H1 (cell line): ENCODE data around the gene VSTM4. TPM values are rescaled to one million over a fixed set of nuclear protein-coding genes. Genes with fewer than 3 reads are reported as not detected.

Experiments used
- CTCF ChIA-PET: fragments of 300-600 bp; sonication (Branson Sonifier 250); formaldehyde crosslinking; loops from one replicate; lab custom pipeline; 2021; ENCODE audit not compliant: partially characterized antibody; lab: Charles Lee
- POLR2A ChIA-PET: fragments of 300-600 bp; sonication (Branson Sonifier 250); formaldehyde crosslinking; loops from one replicate; lab custom pipeline; 2021; ENCODE audit warnings: inconsistent platforms; ENCODE audit not compliant: partially characterized antibody; lab: Charles Lee
- DNase-seq, 2 experiments: peaks; one replicate each; pipeline versions ENCODE4 v3.0.0 to v3.0.0-alpha.2; 2010 to 2022; ENCODE audit warnings: low spot score in 2 of 2, low read depth in 1 of 2, mixed read lengths in 1 of 2
- FAIRE-seq: peaks from 2 replicates; lab custom pipeline; 2011; peaks lifted over from hg19 to GRCh38; lab: Jason Lieb, UNC
- H2AFZ ChIP-seq: 2 replicates; pipeline ENCODE4 v1.8.1; 2012; ENCODE audit warnings: low read length, inconsistent platforms
- H2AK5ac ChIP-seq: 2 replicates; pipeline ENCODE4 v1.6.1; 2013; ENCODE audit warnings: low read depth, low read length
- H2BK120ac ChIP-seq: replicated peaks from 2 replicates; pipeline ENCODE3; 2013; ENCODE audit warnings: low read depth, low read length, inconsistent platforms
- H2BK12ac ChIP-seq: 2 replicates; pipeline ENCODE4 v1.6.1; 2013; ENCODE audit warnings: low read depth, low read length
- H2BK15ac ChIP-seq: 2 replicates; pipeline ENCODE4 v1.6.1; 2013; ENCODE audit warnings: low read length
- H2BK20ac ChIP-seq: 2 replicates; pipeline ENCODE4 v1.6.1; 2013; ENCODE audit warnings: low read length
- H2BK5ac ChIP-seq: 2 replicates; pipeline ENCODE4 v1.6.1; 2013; ENCODE audit warnings: low read depth, low read length
- H3K14ac ChIP-seq: 2 replicates; pipeline ENCODE4 v1.6.1; 2013; ENCODE audit warnings: inconsistent platforms; ENCODE audit not compliant: insufficient read length
- H3K18ac ChIP-seq: 2 replicates; pipeline ENCODE4 v1.6.1; 2013; ENCODE audit warnings: low read length; ENCODE audit errors: extremely low read depth
- H3K23ac ChIP-seq: 2 replicates; pipeline ENCODE4 v1.6.1; 2013; ENCODE audit warnings: inconsistent platforms; ENCODE audit not compliant: insufficient read length
- H3K23me2 ChIP-seq: 2 replicates; pipeline ENCODE4 v1.6.1; 2013; ENCODE audit warnings: low read depth, low read length
- H3K27ac ChIP-seq: 2 replicates; pipeline ENCODE4 v1.6.1; 2011; ENCODE audit warnings: low read depth, low read length, inconsistent platforms
- H3K27me3 ChIP-seq, 4 experiments: replicated peaks in 1 of 4; 1 replicate in 1 of 4; 2 replicates in 3 of 4; pipeline versions ENCODE4 v1.6.1 to v1.8.1; 2011 to 2013; ENCODE audit warnings: low read length in 3 of 4, mild to moderate bottlenecking in 3 of 4, inconsistent platforms in 2 of 4, mixed read lengths in 2 of 4, moderate library complexity in 1 of 4; ENCODE audit not compliant: control insufficient read depth in 3 of 4, insufficient read depth in 3 of 4; ENCODE audit errors: extremely low read depth in 1 of 4
- H3K36me3 ChIP-seq, 4 experiments: 2 replicates each; pipeline versions ENCODE4 v1.6.1 to v1.8.1; 2011 to 2013; ENCODE audit warnings: mild to moderate bottlenecking in 4 of 4, low read length in 3 of 4, moderate library complexity in 2 of 4, control low read depth in 1 of 4, inconsistent platforms in 1 of 4; ENCODE audit not compliant: insufficient read depth in 4 of 4, control insufficient read depth in 2 of 4
- H3K4ac ChIP-seq: replicated peaks from 2 replicates; pipeline ENCODE3; 2013; ENCODE audit warnings: low read length, low read depth, mixed read lengths, inconsistent platforms; ENCODE audit not compliant: insufficient read length
- H3K4me1 ChIP-seq, 4 experiments: replicated peaks in 1 of 4; 1 replicate in 1 of 4; 2 replicates in 3 of 4; pipeline versions ENCODE4 v1.6.1 to v1.8.1; 2011 to 2013; ENCODE audit warnings: low read length in 3 of 4, inconsistent platforms in 2 of 4, mixed read lengths in 1 of 4; ENCODE audit not compliant: insufficient read depth in 4 of 4, control insufficient read depth in 3 of 4
- H3K4me2 ChIP-seq, 2 experiments: 2 replicates each; pipeline versions ENCODE4 v1.6.1 to v1.8.1; 2011 to 2013; ENCODE audit warnings: low read depth in 2 of 2, low read length in 2 of 2, control low read depth in 1 of 2, inconsistent platforms in 1 of 2, mild to moderate bottlenecking in 1 of 2; ENCODE audit not compliant: insufficient read depth in 1 of 2
- H3K4me3 ChIP-seq, 4 experiments: fragments of 200-600, 300-600 bp in 1 of 4; sonication (generic), shearing (Covaris generic), sonication (Bioruptor Twin) in 1 of 4; 2 replicates each; pipeline versions ENCODE4 v1.5.1 to v1.8.1; 2011 to 2016; ENCODE audit warnings: low read length in 4 of 4, low read depth in 3 of 4, control low read depth in 2 of 4, inconsistent platforms in 2 of 4, mild to moderate bottlenecking in 2 of 4, mixed read lengths in 1 of 4, moderate library complexity in 1 of 4; ENCODE audit not compliant: insufficient read depth in 2 of 4; ENCODE audit errors: extremely low read depth in 1 of 4
- H3K56ac ChIP-seq: replicated peaks from 2 replicates; pipeline ENCODE3; 2013; ENCODE audit warnings: low read depth, mild to moderate bottlenecking, mixed read lengths, low read length, inconsistent platforms; ENCODE audit not compliant: insufficient read length
- H3K79me1 ChIP-seq: 2 replicates; pipeline ENCODE4 v1.6.1; 2013; ENCODE audit warnings: low read depth, low read length, control low read depth
- H3K79me2 ChIP-seq, 2 experiments: 2 replicates each; pipeline versions ENCODE4 v1.6.1 to v1.8.1; 2012 to 2013; ENCODE audit warnings: low read length in 2 of 2, mild to moderate bottlenecking in 2 of 2, inconsistent platforms in 1 of 2; ENCODE audit not compliant: insufficient read depth in 2 of 2, control insufficient read depth in 1 of 2
- H3K9ac ChIP-seq, 4 experiments: replicated peaks in 1 of 4; 1 replicate in 1 of 4; 2 replicates in 3 of 4; pipeline versions ENCODE4 v1.6.1 to v1.8.1; 2011 to 2013; ENCODE audit warnings: low read depth in 3 of 4, low read length in 3 of 4, control low read depth in 2 of 4, mild to moderate bottlenecking in 2 of 4, moderate library complexity in 2 of 4, inconsistent platforms in 1 of 4; ENCODE audit errors: extremely low read depth in 1 of 4
- H3K9me3 ChIP-seq, 2 experiments: 2 replicates each; pipeline versions ENCODE4 v1.6.1 to v1.8.1; 2012 to 2013; ENCODE audit warnings: mild to moderate bottlenecking in 2 of 2, moderate library complexity in 2 of 2, control low read depth in 1 of 2, inconsistent platforms in 1 of 2, low read depth in 1 of 2, low read length in 1 of 2, mixed read lengths in 1 of 2; ENCODE audit not compliant: insufficient read depth in 2 of 2
- H4K20me1 ChIP-seq, 2 experiments: replicated peaks in 1 of 2; 2 replicates each; pipeline versions ENCODE3 to v1.8.1; 2011 to 2013; ENCODE audit warnings: inconsistent platforms in 2 of 2, low read length in 2 of 2, mild to moderate bottlenecking in 1 of 2; ENCODE audit not compliant: insufficient read depth in 2 of 2, control insufficient read depth in 1 of 2
- H4K5ac ChIP-seq: 2 replicates; pipeline ENCODE4 v1.6.1; 2013; ENCODE audit warnings: low read length, low read depth, mixed read lengths, inconsistent platforms; ENCODE audit not compliant: insufficient read length
- H4K8ac ChIP-seq: 2 replicates; pipeline ENCODE4 v1.8.0; 2013; ENCODE audit warnings: mild to moderate bottlenecking, moderate library complexity, low read length, inconsistent platforms; ENCODE audit not compliant: insufficient read depth; ENCODE audit errors: extremely low read depth
- H4K91ac ChIP-seq: replicated peaks from 2 replicates; pipeline ENCODE3; 2013; ENCODE audit warnings: low read length, mixed read lengths, inconsistent platforms; ENCODE audit not compliant: insufficient read length
- CHD1 ChIP-seq: IDR thresholded peaks from 2 replicates; pipeline ENCODE4 v1.6.1; 2012; ENCODE audit warnings: low read depth, low read length, improper control_type of control experiment
- CTBP2 ChIP-seq: IDR thresholded peaks from 2 replicates; pipeline ENCODE4 v1.7.0; 2011; ENCODE audit warnings: borderline replicate concordance, mild to moderate bottlenecking, moderate library complexity, mixed read lengths, low read length; ENCODE audit not compliant: insufficient read depth, insufficient read length
- FOSL1 ChIP-seq: IDR thresholded peaks from 2 replicates; pipeline ENCODE4 v1.6.1; 2011; ENCODE audit warnings: mild to moderate bottlenecking, low read depth, low read length, moderate library complexity; ENCODE audit not compliant: insufficient read depth
- JUND ChIP-seq: IDR thresholded peaks from 2 replicates; pipeline ENCODE4 v1.6.1; 2011; ENCODE audit warnings: mild to moderate bottlenecking, improper control_type of control experiment, low read length
- KDM1A ChIP-seq: fragments of 200-600, 300-600 bp; sonication (generic); IDR thresholded peaks from 2 replicates; pipeline ENCODE4 v1.7.1; 2016; ENCODE audit warnings: mild to moderate bottlenecking, low read length, borderline replicate concordance
- KDM5A ChIP-seq: fragments of 200-600 bp; IDR thresholded peaks from 2 replicates; pipeline ENCODE4 v1.7.1; 2012; ENCODE audit warnings: mild to moderate bottlenecking, low read length, inconsistent platforms, mixed read lengths
- SP1 ChIP-seq: IDR thresholded peaks from 2 replicates; pipeline ENCODE4 v1.6.1; 2011; ENCODE audit warnings: low read depth, low read length
- SP2 ChIP-seq: IDR thresholded peaks from 2 replicates; pipeline ENCODE4 v1.6.1; 2012; ENCODE audit warnings: mild to moderate bottlenecking, low read length, inconsistent platforms
- YY1 ChIP-seq: IDR thresholded peaks from 2 replicates; pipeline ENCODE4 v1.6.1; 2011; ENCODE audit warnings: low read depth, mild to moderate bottlenecking, low read length
- ZNF274 ChIP-seq: IDR thresholded peaks from 2 replicates; pipeline ENCODE4 v1.7.0; 2012; ENCODE audit warnings: low read length, borderline replicate concordance; ENCODE audit errors: extremely low read depth
- WGBS, 2 experiments: shearing (Covaris generic) in 1 of 2; methylation state at CpG; one replicate each; pipeline versions ENCODE4 v1.1.6 to v1.1.7; 2013 to 2015; ENCODE audit warnings: low lambda C conversion rate in 2 of 2, mixed read lengths in 2 of 2, inconsistent platforms in 1 of 2, low coverage in 1 of 2, missing lambda C conversion rate in 1 of 2; ENCODE audit not compliant: insufficient replicate concordance in 2 of 2, insufficient coverage in 1 of 2, insufficient read length in 1 of 2; ENCODE audit errors: extremely low coverage in 1 of 2, missing lambda C conversion rate in 1 of 2; 5-methylcytosine and 5-hydroxymethylcytosine counted together
- polyA plus RNA-seq, 7 experiments: library from polyadenylated mRNA; depleted of rRNA in 3 of 7; stranded (reverse) in 5 of 7; unstranded in 2 of 7; fragments of >200 nt in 5 of 7; fragments of 200-250 nt in 2 of 7; gene quantifications; 1 replicate in 5 of 7; 2 replicates in 1 of 7; 4 replicates in 1 of 7; pipeline versions ENCODE4 v1.2.1 to v1.2.3, GENCODE V29; 2011 to 2013; ENCODE audit warnings: missing spikeins in 2 of 7, mixed read lengths in 2 of 7
- total RNA-seq: library from RNA; stranded (reverse); fragmentation: NEBNext Ultra II Directional; extraction: Animal tissue kit (Norgen Biotek cat#: 25700); gene quantifications from 2 replicates; pipeline ENCODE4 v1.2.1, GENCODE V29; 2021
- TF ChIP-seq, protein P1 (sequence below): IDR thresholded peaks from 2 replicates; pipeline ENCODE4 v1.6.1; 2012; ENCODE audit warnings: low read length, inconsistent platforms
- TF ChIP-seq, protein P2 (sequence below): IDR thresholded peaks from 2 replicates; pipeline ENCODE4 v1.6.1; 2012; ENCODE audit warnings: inconsistent platforms

The VSTM4 gene
- total and polyA plus RNA-seq, 2 of the 8 experiments (the other 6 are each of a cell fraction or from before 2014, with no cell fraction given): 0.48 to 0.73 TPM

DNA sequence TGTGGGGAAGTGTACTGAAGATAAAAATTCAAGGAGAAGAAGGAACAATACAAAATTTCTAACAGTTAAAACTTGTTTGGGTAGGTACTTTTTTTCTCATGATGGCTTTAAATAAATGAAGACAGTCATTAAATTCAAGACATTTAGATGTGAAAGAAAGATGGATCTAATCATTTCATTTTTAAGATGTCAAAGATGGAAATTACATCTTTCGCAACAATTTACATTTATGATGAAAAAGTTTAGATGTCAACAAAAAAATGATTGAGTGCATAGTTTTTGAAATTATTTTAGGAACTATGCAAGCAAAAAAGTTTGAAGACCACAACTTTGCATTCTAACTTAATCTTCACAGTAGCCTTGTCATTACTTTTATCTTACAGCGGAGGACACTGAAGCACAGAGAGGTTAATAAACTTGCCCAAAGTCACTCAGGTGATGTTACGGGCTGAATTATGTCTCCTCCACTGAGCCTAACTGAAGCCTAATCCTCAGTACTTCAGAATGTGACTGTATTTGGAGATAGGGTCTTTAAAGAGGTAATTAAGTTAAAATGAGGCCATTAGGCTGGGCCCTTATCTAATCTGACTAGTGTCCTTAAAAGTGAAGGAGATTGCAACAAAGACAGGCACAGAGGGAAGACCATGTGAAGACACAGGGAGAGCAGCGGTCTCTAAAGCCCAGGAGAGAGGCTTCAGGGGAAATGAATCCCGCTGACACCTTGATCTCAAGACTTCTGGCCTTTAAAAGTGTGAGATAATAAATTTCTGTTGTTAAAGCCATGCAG is 48.2 kb downstream of the VSTM4 start:
- H3K79me2 ChIP-seq: no peaks in the 10 kb centered on the region
- H2BK20ac ChIP-seq: no peak overlapping the region
- peaks cover 4 to 8% of the 10 kb centered on the region in 2 experiments for H3K9me3 ChIP-seq
- no peak overlapping the region for H3K23ac ChIP-seq
- H2BK12ac ChIP-seq: no peak overlapping the region
- H2BK15ac ChIP-seq: no peak overlapping the region
- no peak overlapping the region for H2AFZ ChIP-seq
- no peaks in the 10 kb centered on the region for H3K23me2 ChIP-seq
- DNase-seq (peak in 1 of 2 experiments; percentile 8), FAIRE-seq (no peak)
- H3K27me3 ChIP-seq: no peaks in the 10 kb centered on the region
- H4K20me1 ChIP-seq: no peaks in the 10 kb centered on the region
- no peak overlapping the region for H3K4me3 ChIP-seq
- H2AK5ac ChIP-seq: no peak overlapping the region
- no peak overlapping the region for H2BK5ac ChIP-seq
- H3K56ac ChIP-seq: no peak overlapping the region
- H4K91ac ChIP-seq: no peak overlapping the region
- CTCF ChIA-PET: no interaction called here
- no peak overlapping the region for H4K5ac ChIP-seq
- no peaks in the 10 kb centered on the region for H3K79me1 ChIP-seq
- no peaks in the 10 kb centered on the region for H3K36me3 ChIP-seq
- WGBS, 2 experiments: 90% methylated on average over 5 of the region's 5 CpGs; no CpG with 5 or more reads in 1 of the 2 experiments
- no peak overlapping the region for H3K27ac ChIP-seq
- H3K9ac ChIP-seq: no peak overlapping the region
- H3K4me1 ChIP-seq: no peaks in the 10 kb centered on the region
- no peak overlapping the region for H3K4ac ChIP-seq
- POLR2A ChIA-PET: no interaction called here
- H3K4me2 ChIP-seq: no peak overlapping the region
- H3K14ac ChIP-seq: no peak overlapping the region
- H4K8ac ChIP-seq: no peak overlapping the region
- no peak overlapping the region for H2BK120ac ChIP-seq
- no peak overlapping the region for H3K18ac ChIP-seq
- TF ChIP-seq CHD1 (no peak), SP1 (no peak), JUND (no peak), KDM5A (no peak), ZNF274 (no peak), YY1 (no peak), FOSL1 (no peak), SP2 (no peak), CTBP2 (no peak), KDM1A (no peak)
- TF ChIP-seq, protein P1, sequence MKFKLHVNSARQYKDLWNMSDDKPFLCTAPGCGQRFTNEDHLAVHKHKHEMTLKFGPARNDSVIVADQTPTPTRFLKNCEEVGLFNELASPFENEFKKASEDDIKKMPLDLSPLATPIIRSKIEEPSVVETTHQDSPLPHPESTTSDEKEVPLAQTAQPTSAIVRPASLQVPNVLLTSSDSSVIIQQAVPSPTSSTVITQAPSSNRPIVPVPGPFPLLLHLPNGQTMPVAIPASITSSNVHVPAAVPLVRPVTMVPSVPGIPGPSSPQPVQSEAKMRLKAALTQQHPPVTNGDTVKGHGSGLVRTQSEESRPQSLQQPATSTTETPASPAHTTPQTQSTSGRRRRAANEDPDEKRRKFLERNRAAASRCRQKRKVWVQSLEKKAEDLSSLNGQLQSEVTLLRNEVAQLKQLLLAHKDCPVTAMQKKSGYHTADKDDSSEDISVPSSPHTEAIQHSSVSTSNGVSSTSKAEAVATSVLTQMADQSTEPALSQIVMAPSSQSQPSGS: no peak
- TF ChIP-seq, protein P2, sequence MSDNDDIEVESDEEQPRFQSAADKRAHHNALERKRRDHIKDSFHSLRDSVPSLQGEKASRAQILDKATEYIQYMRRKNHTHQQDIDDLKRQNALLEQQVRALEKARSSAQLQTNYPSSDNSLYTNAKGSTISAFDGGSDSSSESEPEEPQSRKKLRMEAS: no peak
